Pancreas (tissue), 10 donors: Measurements from ENCODE around the gene PAWR. TPM values are rescaled to one million over a fixed set of nuclear protein-coding genes. Genes with fewer than 3 reads are reported as not detected.

Source experiments
- ATAC-seq, 4 donors: fragments of 200-7000 bp; cut with Tn5 transposase; one replicate each; pipeline versions ENCODE4 v1.8.0 to v1.9.1; 2020; ENCODE audit warnings: mild to moderate bottlenecking in 4 of 4, moderate library complexity in 4 of 4
- DNase-seq, 6 donors: peaks; one replicate each; pipeline ENCODE4 v3.0.0-alpha.2; 2020
- FAIRE-seq: peaks from 2 replicates; lab custom pipeline; 2012; peaks lifted over from hg19 to GRCh38; lab: Jason Lieb, UNC
- H3K27ac ChIP-seq, 4 donors: fragments of 200-600 bp; sonication (generic); 1 replicate in 3 of 4; 2 replicates in 1 of 4; pipeline versions ENCODE4 v1.5.0 to v1.8.0; 2020
- H3K27me3 ChIP-seq, 4 donors: fragments of 200-600 bp; one replicate each; pipeline ENCODE4 v1.8.0; 2021
- H3K36me3 ChIP-seq, 3 donors: fragments of 200-600 bp; sonication (generic) in 1 of 3; one replicate each; pipeline versions ENCODE4 v1.5.0 to v1.8.0; 2020 to 2021
- H3K4me1 ChIP-seq, 3 donors: fragments of 200-600 bp; one replicate each; pipeline ENCODE4 v1.8.0; 2021
- H3K4me3 ChIP-seq, 4 donors: fragments of 200-600 bp; sonication (generic) in 2 of 4; one replicate each; pipeline versions ENCODE4 v1.5.0 to v1.8.0; 2020 to 2021
- H3K9me3 ChIP-seq, 4 donors: fragments of 200-600 bp; one replicate each; pipeline ENCODE4 v1.8.0; 2021
- CTCF ChIP-seq, 4 donors: fragments of 200-600 bp; sonication (generic) in 3 of 4; IDR thresholded peaks; one replicate each; pipeline versions ENCODE4 v1.5.0 to v1.8.0; 2021; ENCODE audit warnings: antibody characterized with exemption in 4 of 4
- WGBS, 2 donors: extraction: QIAGEN DNeasy Blood & Tissue Kit; methylation state at CpG; one replicate each; pipeline ENCODE4 v1.1.7; 2013; 5-methylcytosine and 5-hydroxymethylcytosine counted together
- intact Hi-C, 3 donors: fragments of 100-400 bp; cut with DNase I; formaldehyde crosslinking; loops; one replicate each; pipeline versions ENCODE4 v1.11.1 to v1.14.2; 2022
- polyA plus RNA-seq, 2 donors: library from polyadenylated mRNA; stranded (reverse); fragments of 200-250 nt; gene quantifications; one replicate each; pipeline ENCODE4 v1.2.3, GENCODE V29; 2013
- total RNA-seq, 6 donors: library from RNA; stranded (reverse); fragmentation: NEBNext Ultra II Directional in 4 of 6; extraction: Animal tissue kit (Norgen Biotek cat#: 25700) in 4 of 6; gene quantifications; one replicate each; pipeline versions ENCODE4 v1.2.1 to v1.2.4, GENCODE V29; 2021 to 2023
- donor health status: healthy with polysubstance abuse.
- donor health status: DM: no; HTN: no; CAD: no; lungs with moderate emphysema.
- donor health status: DM: no; HTN: no; CAD: no.
- donor health status: control.
- donor health status: control.
- donor health status: Bipolar disorder and iron deficiency.
- donor health status: DM: yes; HTN: yes; CAD: no.
- donor health status: DM: no; HTN: no; CAD: no.
- donor health status: DM: no; HTN: no; CAD: no.
- donor health status: DM: yes; HTN: yes; CAD: no.

PAWR gene
- total RNA-seq: 10 to 100 TPM; 30.5 to 64.4 (median 42.3) TPM
- 10 to 100 TPM; 18.8 to 22.2 TPM for polyA plus RNA-seq

- no peak for FAIRE-seq
- TF ChIP-seq CTCF (IDR thresholded peaks at IDR 0.05): no peak
- intact Hi-C loops: no loop called here
- Histone ChIP-seq H3K4me1 (peaks cover 0 to 25% (median 3%) of the 10 kb centered on the region in 3 donors), H3K4me3 (peak within 1 kb of the TSS; percentile 48 to 97 (median 84)), H3K36me3 (no peaks in the 10 kb centered on the region), H3K9me3 (no peaks in the 10 kb centered on the region), H3K27ac (peak within 1 kb of the TSS; percentile 86 to 96 (median 94)), H3K27me3 (no peaks in the 10 kb centered on the region)
- 0% methylated on average over 69 to 107 of the region's 107 CpGs for WGBS, 2 donors
- DNase-seq: peak; percentile 80 to 90 (median 86)
- ATAC-seq: peak; percentile 76 to 88 (median 85)
Measured at GRCh38 chr12:79690638-79691510, at the start of gene PAWR. PAWR (minus strand) TSS chr12:79690964; CDS start chr12:79690244, 720 bp downstream.

- TF ChIP-seq CTCF (IDR thresholded peaks at IDR 0.05): peak in 3 of 4 donors; percentile 29 to 46 (median 36)
- Histone ChIP-seq H3K4me3 (no peak overlapping the region), H3K9me3 (no peaks in the 10 kb centered on the region), H3K36me3 (no peaks in the 10 kb centered on the region), H3K27ac (no peak overlapping the region), H3K4me1 (peaks cover 0 to 5% (median 0%) of the 10 kb centered on the region in 3 donors), H3K27me3 (no peaks in the 10 kb centered on the region)
- WGBS, 2 donors: 3 to 4% methylated on average over 4 of the region's 4 CpGs
- DNase-seq (peak in 3 of 6 donors; percentile 12 to 36 (median 24)), FAIRE-seq (peak; percentile 39), ATAC-seq (peak; percentile 58 to 83 (median 71))
- intact Hi-C loops: loop anchor here in 1 of 3 donors (10.0 kb wide), 1 partner anchor 323 kb away; no protein-coding TSS in a partner anchor
Measured at GRCh38 chr12:79737875-79738718, 47.3 kb upstream of the PAWR start.

GRCh38 chr12:79732638-79733037 is 41.9 kb upstream of the PAWR start:
- Histone ChIP-seq H3K36me3 (no peaks in the 10 kb centered on the region), H3K4me3 (no peak overlapping the region), H3K9me3 (no peaks in the 10 kb centered on the region), H3K27ac (no peak overlapping the region), H3K27me3 (no peaks in the 10 kb centered on the region), H3K4me1 (no peaks in the 10 kb centered on the region)
- no peak for DNase-seq
- ATAC-seq: no peak
- no peak for FAIRE-seq
- intact Hi-C loops: loop anchor here in 1 of 3 donors (10.0 kb wide), 1 partner anchor 318 kb away; no protein-coding TSS in a partner anchor
- no peak for TF ChIP-seq CTCF (IDR thresholded peaks at IDR 0.05)

- no peaks in the 10 kb centered on the region for H3K4me1 ChIP-seq
- H3K9me3 ChIP-seq: no peaks in the 10 kb centered on the region
- no peak overlapping the region for H3K27ac ChIP-seq
- TF ChIP-seq CTCF (IDR thresholded peaks at IDR 0.05): no peak
- no peaks in the 10 kb centered on the region for H3K36me3 ChIP-seq
- no peaks in the 10 kb centered on the region for H3K27me3 ChIP-seq
- intact Hi-C loops: no loop called here
- WGBS, 2 donors: 89 to 97% methylated on average over 1 of the region's 1 CpG
- FAIRE-seq (no peak), DNase-seq (no peak), ATAC-seq (no peak)
- H3K4me3 ChIP-seq: no peak overlapping the region
Measured at GRCh38 chr12:79725987-79726386, 35.2 kb upstream of the PAWR start.
